K562 (cell line): ENCODE data around the gene INHBE. TPM values are rescaled to one million over a fixed set of nuclear protein-coding genes. Genes with fewer than 3 reads are reported as not detected.
A peak's percentile ranks its signal among the peaks of the same experiment; 100 is the strongest.

ENCODE experiments used
- ATAC-seq: fragments of 200-7000 bp; cut with Tn5 transposase; 3 replicates; pipeline ENCODE4 v1.9.1; 2020; ENCODE audit warnings: moderate library complexity
- BruUV-seq: library from RNA; stranded (reverse); fragments of 400-500 nt; replicated peaks from 2 replicates; lab custom pipeline; 2021; lab: Mats Ljungman, UMichigan
- CTCF ChIA-PET: fragments of 300-600 bp; formaldehyde crosslinking; extraction: SDS; loops from one replicate; lab custom pipeline; 2021; ENCODE audit warnings: low intra/inter-chr PET ratio; lab: Yijun Ruan, JAX
- POLR2A ChIA-PET: fragments of 300-600, 350-650 bp; sonication (Branson Sonifier 250); formaldehyde crosslinking; extraction: SDS; loops from one replicate; lab custom pipeline; 2021; ENCODE audit warnings: antibody characterized with exemption, inconsistent platforms; lab: Yijun Ruan, JAX
- DNase-seq, 4 experiments: peaks; one replicate each; pipeline versions ENCODE4 v3.0.0 to v3.0.0-alpha.2; 2011 to 2018; ENCODE audit warnings: low spot score in 3 of 4, mixed read lengths in 3 of 4; ENCODE audit errors: extremely low read depth in 1 of 4
- FAIRE-seq: peaks from 2 replicates; lab custom pipeline; 2011; peaks lifted over from hg19 to GRCh38; lab: Jason Lieb, UNC
- H2AFZ ChIP-seq: 2 replicates; pipeline ENCODE4 v1.6.0; 2011; ENCODE audit warnings: low read depth, low read length, control low read depth, inconsistent platforms
- H3K27ac ChIP-seq: fragments of 200-600 bp; 3 replicates; pipeline ENCODE4 v1.8.0; 2011; ENCODE audit warnings: low read depth, mild to moderate bottlenecking, control low read depth, inconsistent platforms, low read length, moderate library complexity, mixed read lengths; ENCODE audit errors: extremely low read depth
- H3K27me3 ChIP-seq, 2 experiments: fragments of 300-600 bp in 1 of 2; 2 replicates in 1 of 2; 3 replicates in 1 of 2; pipeline versions ENCODE4 v1.6.0 to v1.8.0; 2011; ENCODE audit warnings: inconsistent platforms in 2 of 2, low read length in 2 of 2, mild to moderate bottlenecking in 1 of 2, mixed read lengths in 1 of 2, moderate library complexity in 1 of 2; ENCODE audit not compliant: control insufficient read depth in 2 of 2, insufficient read depth in 2 of 2
- H3K36me3 ChIP-seq: fragments of 300-600 bp; 3 replicates; pipeline ENCODE4 v1.8.0; 2011; ENCODE audit warnings: mild to moderate bottlenecking, low read length, inconsistent platforms; ENCODE audit not compliant: control insufficient read depth, insufficient read depth
- H3K4me1 ChIP-seq, 2 experiments: fragments of 200-600 bp in 1 of 2; replicated peaks in 1 of 2; 2 replicates in 1 of 2; 3 replicates in 1 of 2; pipeline versions ENCODE4 v1.5.1 to v1.8.0; 2011; ENCODE audit warnings: inconsistent platforms in 2 of 2, low read length in 2 of 2, mild to moderate bottlenecking in 1 of 2, mixed read lengths in 1 of 2, moderate library complexity in 1 of 2; ENCODE audit not compliant: control insufficient read depth in 2 of 2, insufficient read depth in 2 of 2
- H3K4me2 ChIP-seq: 2 replicates; pipeline ENCODE4 v1.6.1; 2011; ENCODE audit warnings: low read length, control low read depth, inconsistent platforms, mixed read lengths; ENCODE audit not compliant: insufficient read depth
- H3K4me3 ChIP-seq: fragments of 200-600 bp; sonication (generic), shearing (Covaris generic); 2 replicates; pipeline ENCODE4 v1.5.1; 2016; ENCODE audit warnings: control low read depth, inconsistent platforms
- H3K79me2 ChIP-seq: fragments of 200-600 bp; 3 replicates; pipeline ENCODE4 v1.8.0; 2011; ENCODE audit warnings: low read length, inconsistent platforms; ENCODE audit not compliant: control insufficient read depth, insufficient read depth
- H3K9ac ChIP-seq, 2 experiments: 2 replicates each; pipeline versions ENCODE4 v1.6.0 to v1.6.1; 2011; ENCODE audit warnings: low read depth in 2 of 2, low read length in 2 of 2, control low read depth in 1 of 2, inconsistent platforms in 1 of 2, mild to moderate bottlenecking in 1 of 2, mixed read lengths in 1 of 2; ENCODE audit not compliant: insufficient read depth in 1 of 2
- H3K9me1 ChIP-seq: one replicate; pipeline ENCODE4 v1.6.0; 2011; ENCODE audit warnings: inconsistent platforms, mild to moderate bottlenecking, low read length, moderate library complexity; ENCODE audit not compliant: control insufficient read depth, insufficient read depth
- H3K9me3 ChIP-seq: replicated peaks from 2 replicates; pipeline ENCODE4 v1.5.1; 2011; ENCODE audit warnings: low read depth, low read length, inconsistent platforms; ENCODE audit not compliant: control insufficient read depth, insufficient read depth
- H4K20me1 ChIP-seq: replicated peaks from 2 replicates; pipeline ENCODE4 v1.6.1; 2011; ENCODE audit warnings: low read length, inconsistent platforms, mixed read lengths; ENCODE audit not compliant: control insufficient read depth, insufficient read depth
- MAFG ChIP-seq: fragments of 450-650 bp; conservative IDR thresholded peaks from 2 replicates; pipeline ENCODE4 v1.6.1; 2016; ENCODE audit warnings: missing genetic modification characterization, missing compliant biosample characterization
- NR2C1 ChIP-seq, 2 experiments: fragments of 450-650 bp; IDR thresholded peaks; 2 replicates each; pipeline ENCODE4 v1.6.1; 2017; ENCODE audit warnings: mild to moderate bottlenecking in 2 of 2, antibody characterized with exemption in 1 of 2, inconsistent platforms in 1 of 2, missing compliant biosample characterization in 1 of 2, missing genetic modification characterization in 1 of 2
- PHF20 ChIP-seq: fragments of 450-650 bp; IDR thresholded peaks from 2 replicates; pipeline ENCODE4 v1.6.1; 2018; ENCODE audit not compliant: partially characterized antibody
- RCOR1 ChIP-seq, 2 experiments: IDR thresholded peaks; 2 replicates each; pipeline ENCODE4 v1.6.1; 2012; ENCODE audit warnings: low read depth in 2 of 2, low read length in 2 of 2, borderline replicate concordance in 1 of 2, improper control_type of control experiment in 1 of 2
- STAG1 ChIP-seq: sonication (generic); formaldehyde crosslinking; IDR thresholded peaks from 2 replicates; pipeline ENCODE4 v1.5.0; 2020; ENCODE audit warnings: missing genetic modification reagents, borderline replicate concordance
- ZBTB7A ChIP-seq: IDR thresholded peaks from 2 replicates; pipeline ENCODE4 v1.6.1; 2011; ENCODE audit warnings: low read depth, mild to moderate bottlenecking, low read length, moderate library complexity, borderline replicate concordance; ENCODE audit not compliant: control insufficient read depth
- ZC3H11A ChIP-seq: IDR thresholded peaks from 2 replicates; pipeline ENCODE4 v1.6.1; 2012; ENCODE audit warnings: low read depth, low read length, improper control_type of control experiment
- ZNF197 ChIP-seq: fragments of 200-800 bp; sonication (Bioruptor generic); IDR thresholded peaks from 2 replicates; pipeline ENCODE4 v1.6.1; 2016; ENCODE audit warnings: low read depth, missing genetic modification characterization, missing compliant biosample characterization
- ZNF696 ChIP-seq: fragments of 250-450 bp; sonication (Bioruptor Pico); conservative IDR thresholded peaks from 2 replicates; pipeline ENCODE4 v1.4.0; 2020; ENCODE audit warnings: mild to moderate bottlenecking, moderate library complexity
- WGBS: fragments of 100-300 bp; shearing (Covaris generic); methylation state at CpG from one replicate; pipeline ENCODE4 v1.1.6; 2016; ENCODE audit warnings: low coverage, mixed read lengths; ENCODE audit not compliant: insufficient coverage; ENCODE audit errors: missing lambda C conversion rate; 5-methylcytosine and 5-hydroxymethylcytosine counted together
- in situ Hi-C: fragments of 300-500 bp; cut with MboI; formaldehyde crosslinking; loops from 4 replicates; pipeline ENCODE4 v1.15.0; 2018; ENCODE audit warnings: inconsistent platforms, mixed read lengths
- intact Hi-C: fragments of 100-400 bp; cut with micrococcal nuclease; formaldehyde crosslinking; loops from 2 replicates; pipeline ENCODE4 v1.14.2; 2022
- polyA plus RNA-seq, 8 experiments: library from polyadenylated mRNA; depleted of rRNA in 4 of 8; stranded (reverse) in 5 of 8; unstranded in 3 of 8; fragments of >200 nt; fragmentation: Nextera tagmentation in 2 of 8; fragmentation: Illumina TruSeq in 1 of 8; extraction: Ambion mirVana in 2 of 8; extraction: Trizol in 1 of 8; gene quantifications; 2 replicates each; pipeline versions ENCODE4 v1.2.1 to v1.2.3, GENCODE V29; 2011 to 2014; ENCODE audit warnings: inconsistent platforms in 1 of 8, missing spikeins in 1 of 8
- total RNA-seq, 7 experiments: library from RNA; depleted of rRNA in 6 of 7; stranded (reverse); fragments of >200 nt in 6 of 7; fragmentation: Illumina TruSeq in 2 of 7; extraction: Trizol in 2 of 7; gene quantifications; 2 replicates each; pipeline versions ENCODE4 v1.2.1 to v1.2.3, GENCODE V29; 2011 to 2021; ENCODE audit warnings: low replicate concordance in 1 of 7
- TF ChIP-seq, protein P1 (sequence below): sonication (generic); formaldehyde crosslinking; IDR thresholded peaks from 2 replicates; pipeline ENCODE4 v1.8.0; 2022; ENCODE audit warnings: missing genetic modification reagents, mild to moderate bottlenecking, moderate library complexity, borderline replicate concordance
- TF ChIP-seq, protein P2 (sequence below): fragments of 250-450 bp; sonication (Bioruptor Pico); IDR thresholded peaks from 2 replicates; pipeline ENCODE4 v1.8.0; 2022; ENCODE audit warnings: moderate library complexity, mild to moderate bottlenecking, inconsistent platforms
- TF ChIP-seq, protein P3 (sequence below): sonication (generic); formaldehyde crosslinking; IDR thresholded peaks from 2 replicates; pipeline ENCODE4 v1.8.1; 2023; ENCODE audit warnings: mild to moderate bottlenecking, missing genetic modification reagents

The INHBE gene
- total and polyA plus RNA-seq, 9 of the 15 experiments (the other 6 are each of a cell fraction or from before 2014, with no cell fraction given): 0.94 to 9.9 (median 7.3) TPM

DNA sequence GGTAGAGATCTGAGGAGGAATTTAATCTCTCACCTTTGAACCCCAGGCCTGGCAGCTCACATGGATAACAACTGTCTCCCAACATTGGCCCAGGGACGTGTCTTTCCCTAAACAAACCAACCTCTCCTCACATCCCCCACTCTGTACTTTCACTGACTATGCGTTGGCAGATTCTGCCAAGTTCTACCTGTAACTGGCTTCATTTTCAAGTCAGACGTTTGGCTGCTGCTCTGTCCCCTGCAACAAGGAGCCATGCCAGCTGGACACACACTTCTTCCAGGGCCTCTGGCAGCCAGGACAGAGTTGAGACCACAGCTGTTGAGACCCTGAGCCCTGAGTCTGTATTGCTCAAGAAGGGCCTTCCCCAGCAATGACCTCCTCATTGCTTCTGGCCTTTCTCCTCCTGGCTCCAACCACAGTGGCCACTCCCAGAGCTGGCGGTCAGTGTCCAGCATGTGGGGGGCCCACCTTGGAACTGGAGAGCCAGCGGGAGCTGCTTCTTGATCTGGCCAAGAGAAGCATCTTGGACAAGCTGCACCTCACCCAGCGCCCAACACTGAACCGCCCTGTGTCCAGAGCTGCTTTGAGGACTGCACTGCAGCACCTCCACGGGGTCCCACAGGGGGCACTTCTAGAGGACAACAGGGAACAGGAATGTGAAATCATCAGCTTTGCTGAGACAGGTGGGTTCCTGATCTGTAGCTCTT lies 20.4 kb upstream of the INHBE start, which contains the start of gene INHBC:
Gene INHBC, plus strand, starts transcription at position 268 of the 707 bp plus-strand sequence. Its CDS starts 103 bp downstream, at position 371.
- H3K79me2 ChIP-seq: peaks cover 15% of the 10 kb centered on the region
- FAIRE-seq: no peak
- H3K4me1 ChIP-seq: peaks cover 9 to 13% of the 10 kb centered on the region in 2 experiments; a peak in 4 of 5 replicates
- H3K4me2 ChIP-seq: no peak within 1 kb of the TSS
- DNase-seq: peak in 1 of 4 experiments; percentile 9
- H4K20me1 ChIP-seq: no peaks in the 10 kb centered on the region
- no peaks in the 10 kb centered on the region for H3K27me3 ChIP-seq
- in situ Hi-C loops (no loop called here), intact Hi-C loops (no loop called here)
- 61% methylated on average over 8 of the region's 8 CpGs for WGBS
- H3K36me3 ChIP-seq: no peaks in the 10 kb centered on the region
- peak within 1 kb of the TSS in 1 of 2 experiments; percentile 63; a peak in 2 of 4 replicates for H3K9ac ChIP-seq
- H3K9me3 ChIP-seq: no peaks in the 10 kb centered on the region
- BruUV-seq: no TSS peak
- H3K27ac ChIP-seq: no peak within 1 kb of the TSS
- CTCF ChIA-PET: no interaction called here
- POLR2A ChIA-PET: interaction anchor here (0.7 to 1.3 kb wide), 6 partner anchors 10 to 109 kb away, joined by 3 to 8 read pairs (median 3); no protein-coding TSS in a partner anchor
- 0 out of 3 replicates have a peak, but pooled peaks have one; percentile 2 for ATAC-seq
- TF ChIP-seq PHF20 (no peak), RCOR1 (IDR thresholded peaks at IDR 0.05; ENCODE audit: borderline replicate concordance in 1 of 2, low read depth in 2 of 2, low read length in 2 of 2) (no peak), STAG1 (CRISPR knock-in tag) (no peak), NR2C1 (IDR thresholded peaks at IDR 0.05) (0 out of 2 replicates have a peak, but pooled peaks have one; percentile 10), NR2C1 (tag; IDR thresholded peaks at IDR 0.05) (no peak), ZC3H11A (no peak), ZNF197 (CRISPR knock-in tag) (no peak), ZNF696 (CRISPR knock-in tag) (no peak), MAFG (no peak), ZBTB7A (0 out of 2 replicates have a peak, but pooled peaks have one; percentile 28)
- TF ChIP-seq, protein P1, sequence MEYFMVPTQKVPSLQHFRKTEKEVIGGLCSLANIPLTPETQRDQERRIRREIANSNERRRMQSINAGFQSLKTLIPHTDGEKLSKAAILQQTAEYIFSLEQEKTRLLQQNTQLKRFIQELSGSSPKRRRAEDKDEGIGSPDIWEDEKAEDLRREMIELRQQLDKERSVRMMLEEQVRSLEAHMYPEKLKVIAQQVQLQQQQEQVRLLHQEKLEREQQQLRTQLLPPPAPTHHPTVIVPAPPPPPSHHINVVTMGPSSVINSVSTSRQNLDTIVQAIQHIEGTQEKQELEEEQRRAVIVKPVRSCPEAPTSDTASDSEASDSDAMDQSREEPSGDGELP (CRISPR knock-in tag): peak; percentile 28; the same call in 1 of the 2 replicates
- TF ChIP-seq, protein P2, sequence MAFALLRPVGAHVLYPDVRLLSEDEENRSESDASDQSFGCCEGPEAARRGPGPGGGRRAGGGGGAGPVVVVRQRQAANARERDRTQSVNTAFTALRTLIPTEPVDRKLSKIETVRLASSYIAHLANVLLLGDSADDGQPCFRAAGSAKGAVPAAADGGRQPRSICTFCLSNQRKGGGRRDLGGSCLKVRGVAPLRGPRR (CRISPR knock-in tag): no peak
- TF ChIP-seq, protein P3, sequence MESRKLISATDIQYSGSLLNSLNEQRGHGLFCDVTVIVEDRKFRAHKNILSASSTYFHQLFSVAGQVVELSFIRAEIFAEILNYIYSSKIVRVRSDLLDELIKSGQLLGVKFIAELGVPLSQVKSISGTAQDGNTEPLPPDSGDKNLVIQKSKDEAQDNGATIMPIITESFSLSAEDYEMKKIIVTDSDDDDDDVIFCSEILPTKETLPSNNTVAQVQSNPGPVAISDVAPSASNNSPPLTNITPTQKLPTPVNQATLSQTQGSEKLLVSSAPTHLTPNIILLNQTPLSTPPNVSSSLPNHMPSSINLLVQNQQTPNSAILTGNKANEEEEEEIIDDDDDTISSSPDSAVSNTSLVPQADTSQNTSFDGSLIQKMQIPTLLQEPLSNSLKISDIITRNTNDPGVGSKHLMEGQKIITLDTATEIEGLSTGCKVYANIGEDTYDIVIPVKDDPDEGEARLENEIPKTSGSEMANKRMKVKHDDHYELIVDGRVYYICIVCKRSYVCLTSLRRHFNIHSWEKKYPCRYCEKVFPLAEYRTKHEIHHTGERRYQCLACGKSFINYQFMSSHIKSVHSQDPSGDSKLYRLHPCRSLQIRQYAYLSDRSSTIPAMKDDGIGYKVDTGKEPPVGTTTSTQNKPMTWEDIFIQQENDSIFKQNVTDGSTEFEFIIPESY: peak; percentile 74; the same call in 1 of the 2 replicates
- H3K4me3 ChIP-seq: no peak within 1 kb of the TSS
- peak within 1 kb of the TSS; percentile 70 for H2AFZ ChIP-seq
- H3K9me1 ChIP-seq: no peaks in the 10 kb centered on the region
